Breast epithelium (tissue), 3 donors: ENCODE data around the gene TMEM161A.

Source experiments
- CTCF ChIP-seq, 3 donors: fragments of 450-650 bp; IDR thresholded peaks; one replicate each; pipeline ENCODE4 v1.5.1; 2016 to 2017; ENCODE audit warnings: antibody characterized with exemption in 3 of 3, mild to moderate bottlenecking in 3 of 3, moderate library complexity in 3 of 3
- POLR2A ChIP-seq: fragments of 450-650 bp; IDR thresholded peaks from one replicate; pipeline ENCODE4 v1.6.1; 2016; ENCODE audit warnings: antibody characterized with exemption, mild to moderate bottlenecking, moderate library complexity

GRCh38 chr19:19151418-19151817 is 13.1 kb upstream of the TMEM161A start:
- TF ChIP-seq POLR2A = no peak
- no peak for TF ChIP-seq CTCF (IDR thresholded peaks at IDR 0.05)
